Kidney epithelial cell (primary cell): Measurements from ENCODE around the gene NFIL3. TPM values are rescaled to one million over a fixed set of nuclear protein-coding genes. Genes with fewer than 3 reads are reported as not detected.

Source experiments
- DNase-seq: peaks from one replicate; pipeline ENCODE4 v3.0.0-alpha.2; 2010; ENCODE audit warnings: low read depth
- H3K27me3 ChIP-seq: 2 replicates; pipeline ENCODE4 v1.6.0; 2011; ENCODE audit warnings: low read length; ENCODE audit not compliant: control insufficient read depth, insufficient read depth
- H3K36me3 ChIP-seq: 2 replicates; pipeline ENCODE4 v1.5.1; 2011; ENCODE audit warnings: low read length; ENCODE audit not compliant: control insufficient read depth, insufficient read depth
- H3K4me3 ChIP-seq: 2 replicates; pipeline ENCODE4 v1.5.1; 2011; ENCODE audit warnings: low read depth, mild to moderate bottlenecking, control low read depth, low read length
- CTCF ChIP-seq: IDR thresholded peaks from 2 replicates; pipeline ENCODE4 v1.5.1; 2011; ENCODE audit warnings: mild to moderate bottlenecking, moderate library complexity, low read length, control low read depth, inconsistent platforms; ENCODE audit not compliant: insufficient read depth, poor library complexity, severe bottlenecking
- total RNA-seq: library from RNA; depleted of rRNA; stranded (reverse); fragments of >200 nt; gene quantifications from 2 replicates; pipeline ENCODE4 v1.2.3, GENCODE V29; 2015

The NFIL3 gene
- total RNA-seq, 1 donor from 2014 or later: 31.1 TPM

- no peak for DNase-seq
- no peaks in the 10 kb centered on the region for H3K27me3 ChIP-seq
- H3K36me3 ChIP-seq: no peaks in the 10 kb centered on the region
- H3K4me3 ChIP-seq: no peak overlapping the region
- TF ChIP-seq CTCF: no peak
Observed at GRCh38 chr9:91419222-91420191, 4.1 kb downstream of the NFIL3 start.

GRCh38 chr9:91418215-91418610 is 5.4 kb downstream of the NFIL3 start:
- Histone ChIP-seq H3K27me3 (no peaks in the 10 kb centered on the region), H3K4me3 (no peak overlapping the region), H3K36me3 (no peaks in the 10 kb centered on the region)
- TF ChIP-seq CTCF: no peak
- no peak for DNase-seq

GRCh38 chr9:91417602-91418214 is 5.9 kb downstream of the NFIL3 start:
- Histone ChIP-seq H3K27me3 (no peaks in the 10 kb centered on the region), H3K36me3 (no peaks in the 10 kb centered on the region), H3K4me3 (no peak overlapping the region)
- no peak for DNase-seq
- no peak for TF ChIP-seq CTCF

GRCh38 chr9:91416096-91416712 is 7.4 kb downstream of the NFIL3 start:
- Histone ChIP-seq H3K4me3 (no peak overlapping the region), H3K36me3 (no peaks in the 10 kb centered on the region), H3K27me3 (no peaks in the 10 kb centered on the region)
- no peak for TF ChIP-seq CTCF
- DNase-seq: no peak

GRCh38 chr9:91415290-91415689 is 8.3 kb downstream of the NFIL3 start:
- Histone ChIP-seq H3K36me3 (no peaks in the 10 kb centered on the region), H3K4me3 (no peak overlapping the region), H3K27me3 (no peaks in the 10 kb centered on the region)
- TF ChIP-seq CTCF: no peak
- no peak for DNase-seq
